ENCODE results near the gene ATP5MC2. TPM values are rescaled to one million over a fixed set of nuclear protein-coding genes. Genes with fewer than 3 reads are reported as not detected.

Gene ATP5MC2
- total RNA-seq, 1 experiment from 2014 or later: 304 TPM

DNA sequence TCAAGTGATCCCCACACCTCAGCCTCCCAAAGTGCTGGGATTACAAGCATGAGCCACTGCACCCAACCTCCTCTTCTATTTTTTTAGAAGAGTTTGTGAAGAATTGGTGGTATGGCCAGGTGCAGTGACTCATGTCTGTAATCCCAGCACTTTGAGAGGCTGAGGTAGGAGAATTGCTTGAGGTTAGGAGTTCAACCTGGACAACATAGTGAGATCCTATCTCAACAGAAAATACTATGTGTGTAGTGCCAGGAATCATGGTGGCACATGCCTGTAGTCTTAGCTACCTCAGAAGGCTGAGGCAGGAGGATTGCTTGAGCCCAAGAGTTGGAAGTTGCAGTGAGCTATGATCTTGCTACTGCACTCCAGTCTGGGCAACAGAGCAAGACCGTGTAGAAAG lies 44.2 kb downstream of the ATP5MC2 start:
- H3K27ac ChIP-seq (ENCODE audit: low read depth, low read length): no peak overlapping the region
- no peaks in the 10 kb centered on the region for H3K27me3 ChIP-seq (ENCODE audit: insufficient read depth, low read length)
- ChIA-PET CTCF (no interaction called here), RAD21 (ENCODE audit: low non-redundant PET in 1 of 2, low total read pairs in 2 of 2, uncharacterized antibody in 2 of 2, unreplicated experiment in 2 of 2) (interaction anchor here in 1 of 2 experiments (0.6 kb wide), 1 partner anchor 23 kb away, joined by 3 read pairs; no protein-coding TSS in a partner anchor), POLR2A (no interaction called here)
- no TSS peak for BruUV-seq (replicated peaks)
- H3K9me2 ChIP-seq (ENCODE audit: insufficient read depth): no peaks in the 10 kb centered on the region
- no peak overlapping the region for H3K9ac ChIP-seq (ENCODE audit: low read length)
- TF ChIP-seq SIN3A (IDR thresholded peaks at IDR 0.05; ENCODE audit: low read depth) (no peak), SP1 (IDR thresholded peaks at IDR 0.05; ENCODE audit: low read depth) (no peak), CEBPB (IDR thresholded peaks at IDR 0.05; ENCODE audit: low read depth) (no peak), POLR2AphosphoS5 (IDR thresholded peaks at IDR 0.05; ENCODE audit: low read depth, low read length) (no peak)
- intact Hi-C loops (cut with micrococcal nuclease): no loop called here
- ATAC-seq: no peak
- no peaks in the 10 kb centered on the region for H3K79me2 ChIP-seq (ENCODE audit: insufficient read depth, low read length)
- no peaks in the 10 kb centered on the region for H3K36me3 ChIP-seq (ENCODE audit: control insufficient read depth in 1 of 2, insufficient read depth in 2 of 2, low read length in 2 of 2)
- H3K4me1 ChIP-seq (ENCODE audit: control insufficient read depth in 1 of 2, insufficient read depth in 2 of 2, low read length in 2 of 2): peaks cover 0 to 6% of the 10 kb centered on the region in 2 experiments; a peak in 3 of 4 replicates
- H4K20me1 ChIP-seq (ENCODE audit: insufficient read depth): no peaks in the 10 kb centered on the region
- H3K4me3 ChIP-seq (replicated peaks in 1 of 2; ENCODE audit: low read depth in 1 of 2, low read length in 2 of 2): no peak overlapping the region
- H3K4me2 ChIP-seq (ENCODE audit: low read length): no peak overlapping the region
- H2AFZ ChIP-seq (ENCODE audit: low read depth, low read length, poor library complexity, severe bottlenecking): no peak overlapping the region
- no peak for DNase-seq (ENCODE audit: low read depth, low spot score)
- H3K9me3 ChIP-seq (ENCODE audit: control insufficient read depth in 1 of 2, insufficient read depth in 1 of 2, low read depth in 1 of 2, low read length in 2 of 2): no peaks in the 10 kb centered on the region

DNA sequence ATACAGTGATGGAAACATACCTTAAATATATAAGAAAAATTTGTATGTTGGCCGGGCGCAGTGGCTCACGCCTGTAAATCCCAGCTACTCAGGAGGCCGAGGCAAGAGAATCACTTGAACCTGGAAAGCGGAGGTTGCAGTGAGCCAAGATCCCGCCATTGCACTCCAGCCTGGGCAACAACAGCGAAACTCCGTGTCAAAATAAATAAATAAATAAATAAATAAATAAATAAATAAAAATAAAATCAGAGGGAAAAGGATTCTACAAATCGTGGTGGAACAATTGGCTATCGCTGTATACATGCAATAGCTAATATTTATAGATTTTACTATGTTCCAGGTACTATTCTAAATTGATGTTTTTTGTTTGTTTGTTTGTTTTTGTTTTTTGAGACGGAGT lies 48.0 kb downstream of the ATP5MC2 start:
- Histone ChIP-seq H3K4me1 (ENCODE audit: control insufficient read depth in 1 of 2, insufficient read depth in 2 of 2, low read length in 2 of 2) (peaks cover 8 to 21% of the 10 kb centered on the region in 2 experiments), H2AFZ (ENCODE audit: low read depth, low read length, poor library complexity, severe bottlenecking) (no peak overlapping the region), H3K27me3 (ENCODE audit: insufficient read depth, low read length) (no peaks in the 10 kb centered on the region), H3K27ac (ENCODE audit: low read depth, low read length) (no peak overlapping the region), H3K9me3 (ENCODE audit: control insufficient read depth in 1 of 2, insufficient read depth in 1 of 2, low read depth in 1 of 2, low read length in 2 of 2) (no peaks in the 10 kb centered on the region), H3K4me2 (ENCODE audit: low read length) (no peak overlapping the region), H4K20me1 (ENCODE audit: insufficient read depth) (no peaks in the 10 kb centered on the region), H3K79me2 (ENCODE audit: insufficient read depth, low read length) (peaks cover 29% of the 10 kb centered on the region), H3K4me3 (replicated peaks in 1 of 2; ENCODE audit: low read depth in 1 of 2, low read length in 2 of 2) (no peak overlapping the region), H3K36me3 (ENCODE audit: control insufficient read depth in 1 of 2, insufficient read depth in 2 of 2, low read length in 2 of 2) (no peaks in the 10 kb centered on the region), H3K9me2 (ENCODE audit: insufficient read depth) (no peaks in the 10 kb centered on the region), H3K9ac (ENCODE audit: low read length) (no peak overlapping the region)
- ATAC-seq (no peak), DNase-seq (ENCODE audit: low read depth, low spot score) (no peak)
- BruUV-seq (replicated peaks): no TSS peak
- CTCF ChIA-PET: no interaction called here
- TF ChIP-seq, protein P1, sequence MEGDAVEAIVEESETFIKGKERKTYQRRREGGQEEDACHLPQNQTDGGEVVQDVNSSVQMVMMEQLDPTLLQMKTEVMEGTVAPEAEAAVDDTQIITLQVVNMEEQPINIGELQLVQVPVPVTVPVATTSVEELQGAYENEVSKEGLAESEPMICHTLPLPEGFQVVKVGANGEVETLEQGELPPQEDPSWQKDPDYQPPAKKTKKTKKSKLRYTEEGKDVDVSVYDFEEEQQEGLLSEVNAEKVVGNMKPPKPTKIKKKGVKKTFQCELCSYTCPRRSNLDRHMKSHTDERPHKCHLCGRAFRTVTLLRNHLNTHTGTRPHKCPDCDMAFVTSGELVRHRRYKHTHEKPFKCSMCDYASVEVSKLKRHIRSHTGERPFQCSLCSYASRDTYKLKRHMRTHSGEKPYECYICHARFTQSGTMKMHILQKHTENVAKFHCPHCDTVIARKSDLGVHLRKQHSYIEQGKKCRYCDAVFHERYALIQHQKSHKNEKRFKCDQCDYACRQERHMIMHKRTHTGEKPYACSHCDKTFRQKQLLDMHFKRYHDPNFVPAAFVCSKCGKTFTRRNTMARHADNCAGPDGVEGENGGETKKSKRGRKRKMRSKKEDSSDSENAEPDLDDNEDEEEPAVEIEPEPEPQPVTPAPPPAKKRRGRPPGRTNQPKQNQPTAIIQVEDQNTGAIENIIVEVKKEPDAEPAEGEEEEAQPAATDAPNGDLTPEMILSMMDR (IDR thresholded peaks at IDR 0.05 in 2 of 3, conservative IDR thresholded peaks at IDR 0.05 in 1 of 3; ENCODE audit: borderline replicate concordance in 1 of 3, insufficient read depth in 1 of 3, low read depth in 2 of 3, low read length in 2 of 3): no peak
- intact Hi-C loops (cut with micrococcal nuclease): loop anchor here (5.0 kb wide), 1 partner anchor 49 kb away; the partner anchor contains the start of gene ATP5MC2
- RAD21 ChIA-PET (ENCODE audit: low non-redundant PET in 1 of 2, low total read pairs in 2 of 2, uncharacterized antibody in 2 of 2, unreplicated experiment in 2 of 2): no interaction called here
- POLR2A ChIA-PET: no interaction called here

Data from HCT116 (cell line).